ENCODE data around the gene INPP5A.
"Not testable (repeated sequence)": the region's sequence is repeated elsewhere in the genome, so short reads cannot be mapped to it uniquely, and the experiment has no call there.

INPP5A gene

GRCh38 chr10:132676193-132676891 is 138.8 kb downstream of the INPP5A start:
- DNase-seq (ENCODE audit: low read depth, low spot score): no peak

- no peak for DNase-seq (ENCODE audit: low read depth, low spot score)
Measured at GRCh38 chr10:132677096-132677472, 139.5 kb downstream of the INPP5A start.

- DNase-seq (ENCODE audit: low read depth, low spot score): no peak
Measured at GRCh38 chr10:132677473-132678227, 140.1 kb downstream of the INPP5A start.

- no peak for DNase-seq (ENCODE audit: low read depth, low spot score)
Measured at GRCh38 chr10:132678436-132679216, 141.0 kb downstream of the INPP5A start.

GRCh38 chr10:132679217-132679595 is 141.6 kb downstream of the INPP5A start:
- DNase-seq (ENCODE audit: low read depth, low spot score): no peak

GRCh38 chr10:132679640-132680039 is 142.1 kb downstream of the INPP5A start:
- DNase-seq (ENCODE audit: low read depth, low spot score): no peak

- not testable (repeated sequence) for DNase-seq (ENCODE audit: low read depth, low spot score)
Measured at GRCh38 chr10:132680741-132681140, 143.2 kb downstream of the INPP5A start.

GRCh38 chr10:132681858-132682755 is 144.5 kb downstream of the INPP5A start:
- DNase-seq (ENCODE audit: low read depth, low spot score): no peak

- no peak for DNase-seq (ENCODE audit: low read depth, low spot score)
Measured at GRCh38 chr10:132684164-132684891, 146.7 kb downstream of the INPP5A start.

GRCh38 chr10:132685101-132685891 is 147.7 kb downstream of the INPP5A start:
- DNase-seq (ENCODE audit: low read depth, low spot score): no peak

- DNase-seq (ENCODE audit: low read depth, low spot score): no peak
Measured at GRCh38 chr10:132685921-132686680, 148.5 kb downstream of the INPP5A start.

- no peak for DNase-seq (ENCODE audit: low read depth, low spot score)
Measured at GRCh38 chr10:132687181-132687892, 149.8 kb downstream of the INPP5A start.

GRCh38 chr10:132687893-132688579 is 150.4 kb downstream of the INPP5A start:
- no peak for DNase-seq (ENCODE audit: low read depth, low spot score)

- no peak for DNase-seq (ENCODE audit: low read depth, low spot score)
Measured at GRCh38 chr10:132688580-132689420, 151.2 kb downstream of the INPP5A start.

GRCh38 chr10:132689721-132690360 is 152.3 kb downstream of the INPP5A start:
- DNase-seq (ENCODE audit: low read depth, low spot score): no peak

GRCh38 chr10:132690401-132690800 is 152.8 kb downstream of the INPP5A start:
- no peak for DNase-seq (ENCODE audit: low read depth, low spot score)
